GM18861 (cell line): ENCODE results near the gene TINCR.
"Not testable (repeated sequence)": the region's sequence is repeated elsewhere in the genome, so short reads cannot be mapped to it uniquely, and the experiment has no call there.

Source experiments
- ATAC-seq: cut with Tn5 transposase; IDR thresholded peaks from one replicate; pipeline ENCODE4 v1.9.1; 2021; ENCODE audit not compliant: unreplicated experiment

Gene TINCR

GRCh38 chr19:5567360-5567969, at the start of gene TINCR:
Gene TINCR (minus strand): TSS chr19:5567953.
- no peak for ATAC-seq

GRCh38 chr19:5617080-5617479, 49.3 kb upstream of the TINCR start:
- ATAC-seq = no peak

GRCh38 chr19:5615756-5616327, 48.1 kb upstream of the TINCR start:
- no peak for ATAC-seq

- ATAC-seq = no peak
Observed at GRCh38 chr19:5612891-5613865, 45.4 kb upstream of the TINCR start.

GRCh38 chr19:5609881-5610448, 42.2 kb upstream of the TINCR start:
- no peak for ATAC-seq

- ATAC-seq = not testable (repeated sequence)
Observed at GRCh38 chr19:5608766-5609165, 41.0 kb upstream of the TINCR start.

- ATAC-seq = no peak
Observed at GRCh38 chr19:5608291-5608690, 40.5 kb upstream of the TINCR start.

- ATAC-seq = no peak
Observed at GRCh38 chr19:5607318-5608275, 39.8 kb upstream of the TINCR start.

- ATAC-seq = no peak
Observed at GRCh38 chr19:5605362-5605761, 37.6 kb upstream of the TINCR start.

GRCh38 chr19:5603626-5604025, 35.9 kb upstream of the TINCR start:
- no peak for ATAC-seq

GRCh38 chr19:5600797-5601196, 33.0 kb upstream of the TINCR start:
- ATAC-seq = no peak

GRCh38 chr19:5595745-5596144, 28.0 kb upstream of the TINCR start:
- no peak for ATAC-seq

GRCh38 chr19:5595129-5595528, 27.4 kb upstream of the TINCR start:
- no peak for ATAC-seq

- ATAC-seq = no peak
Observed at GRCh38 chr19:5594521-5594950, 26.8 kb upstream of the TINCR start.

GRCh38 chr19:5593343-5594255, 25.8 kb upstream of the TINCR start:
- ATAC-seq = no peak

- ATAC-seq = no peak
Observed at GRCh38 chr19:5592531-5593342, 25.0 kb upstream of the TINCR start.

GRCh38 chr19:5591476-5591875, 23.7 kb upstream of the TINCR start:
- ATAC-seq = no peak

- ATAC-seq = no peak
Observed at GRCh38 chr19:5590865-5591154, 23.1 kb upstream of the TINCR start.
